Naive thymus-derived CD8-positive, alpha-beta T cell (primary cell): ENCODE measurements around the gene MCHR1. TPM values are rescaled to one million over a fixed set of nuclear protein-coding genes. Genes with fewer than 3 reads are reported as not detected.
"Not testable (repeated sequence)": the region's sequence is repeated elsewhere in the genome, so short reads cannot be mapped to it uniquely, and the experiment has no call there.

Experiments used
- ATAC-seq, 2 donors: fragments of 150-1000 bp; cut with Tn5 transposase in 1 of 2; sonication (Bioruptor Pico), chemical (Tn5 transposase) in 1 of 2; 1 replicate in 1 of 2; 2 replicates in 1 of 2; pipeline ENCODE4 v1.10.0; 2021; ENCODE audit warnings: mild to moderate bottlenecking in 2 of 2, moderate library complexity in 2 of 2
- POLR2A ChIA-PET: fragments of 350-600 bp; sonication (Branson Sonifier 250); formaldehyde crosslinking; loops from one replicate; lab custom pipeline; 2021; ENCODE audit warnings: antibody characterized with exemption; lab: Charles Lee
- DNase-seq, 10 donors: peaks; one replicate each; pipeline versions ENCODE4 v3.0.0 to v3.0.0-alpha.2; 2020 to 2022
- H3K27ac Mint-ChIP-seq, 10 donors: one replicate each; pipeline ENCODE4 v1.8.0; 2020 to 2022; ENCODE audit warnings: mild to moderate bottlenecking in 10 of 10, mixed read lengths in 10 of 10, moderate library complexity in 4 of 10, inconsistent platforms in 1 of 10
- H3K27me3 Mint-ChIP-seq, 5 donors: one replicate each; pipeline ENCODE4 v1.8.0; 2021 to 2022; ENCODE audit warnings: mixed read lengths in 5 of 5
- H3K36me3 Mint-ChIP-seq, 3 donors: one replicate each; pipeline ENCODE4 v1.8.0; 2020 to 2022; ENCODE audit warnings: mixed read lengths in 3 of 3, mild to moderate bottlenecking in 2 of 3, inconsistent platforms in 1 of 3
- H3K4me1 Mint-ChIP-seq, 4 donors: one replicate each; pipeline ENCODE4 v1.8.0; 2021 to 2022; ENCODE audit warnings: mixed read lengths in 4 of 4
- H3K4me3 Mint-ChIP-seq, 10 donors: one replicate each; pipeline ENCODE4 v1.8.0; 2020 to 2022; ENCODE audit warnings: mild to moderate bottlenecking in 10 of 10, mixed read lengths in 10 of 10, moderate library complexity in 6 of 10, inconsistent platforms in 1 of 10
- H3K9me3 Mint-ChIP-seq, 9 donors: one replicate each; pipeline ENCODE4 v1.8.0; 2020 to 2022; ENCODE audit warnings: mixed read lengths in 9 of 9, mild to moderate bottlenecking in 3 of 9, inconsistent platforms in 1 of 9, moderate library complexity in 1 of 9
- polyA plus RNA-seq, 3 donors: library from polyadenylated mRNA; unstranded; fragments of 300-500 nt; fragmentation: Illumina TruSeq; gene quantifications; one replicate each; pipeline ENCODE4 v1.2.3, GENCODE V29; 2021
- total RNA-seq, 8 experiments: library from RNA in 2 of 8; stranded (reverse) in 2 of 8; gene quantifications; one replicate each; pipeline ENCODE4 v1.2.3 and lab custom pipeline; 2021 to 2026

The MCHR1 gene
- total and polyA plus RNA-seq, 5 experiments from 2014 or later: 0.16 TPM; not detected in 4

- Mint-ChIP-seq H3K9me3 (no peaks in the 10 kb centered on the region), H3K27me3 (no peaks in the 10 kb centered on the region), H3K36me3 (no peaks in the 10 kb centered on the region), H3K4me1 (peaks cover 0 to 6% (median 0%) of the 10 kb centered on the region in 4 donors), H3K4me3 (no peak overlapping the region), H3K27ac (no peak overlapping the region)
- POLR2A ChIA-PET: no interaction called here
- no peak for DNase-seq
- no peak for ATAC-seq
Measured at GRCh38 chr22:40661671-40662070, 17.6 kb upstream of the MCHR1 start.

GRCh38 chr22:40665312-40665711 lies 14.0 kb upstream of the MCHR1 start:
- H3K4me3 Mint-ChIP-seq: no peak overlapping the region
- peaks cover 4 to 15% (median 9%) of the 10 kb centered on the region in 4 donors for H3K4me1 Mint-ChIP-seq
- POLR2A ChIA-PET: no interaction called here
- DNase-seq: no peak
- H3K27ac Mint-ChIP-seq: peak overlapping the region in 1 of 10 donors; percentile 21
- no peak for ATAC-seq
- H3K27me3 Mint-ChIP-seq: peaks cover 0 to 3% (median 0%) of the 10 kb centered on the region in 5 donors
- H3K36me3 Mint-ChIP-seq: no peaks in the 10 kb centered on the region
- no peaks in the 10 kb centered on the region for H3K9me3 Mint-ChIP-seq

GRCh38 chr22:40666151-40666848 lies 13.0 kb upstream of the MCHR1 start:
- POLR2A ChIA-PET: interaction anchor here (0.7 kb wide), 1 partner anchor 786 kb away, joined by 3 read pairs; no protein-coding TSS in a partner anchor
- no peaks in the 10 kb centered on the region for H3K36me3 Mint-ChIP-seq
- H3K9me3 Mint-ChIP-seq: no peaks in the 10 kb centered on the region
- no peak for ATAC-seq
- no peak overlapping the region for H3K27ac Mint-ChIP-seq
- no peak overlapping the region for H3K4me3 Mint-ChIP-seq
- peaks cover 4 to 15% (median 6%) of the 10 kb centered on the region in 4 donors for H3K4me1 Mint-ChIP-seq
- DNase-seq: no peak
- H3K27me3 Mint-ChIP-seq: peaks cover 0 to 3% (median 0%) of the 10 kb centered on the region in 5 donors

GRCh38 chr22:40668611-40669411 lies 10.5 kb upstream of the MCHR1 start:
- ATAC-seq: no peak
- DNase-seq: no peak
- POLR2A ChIA-PET: interaction anchor here (1.0 kb wide), 1 partner anchor 9 kb away, joined by 5 read pairs; no protein-coding TSS in a partner anchor
- H3K4me3 Mint-ChIP-seq: no peak overlapping the region
- peak overlapping the region in 2 of 10 donors; percentile 38 to 53 for H3K27ac Mint-ChIP-seq
- no peaks in the 10 kb centered on the region for H3K9me3 Mint-ChIP-seq
- H3K36me3 Mint-ChIP-seq: no peaks in the 10 kb centered on the region
- peaks cover 4 to 15% (median 6%) of the 10 kb centered on the region in 4 donors for H3K4me1 Mint-ChIP-seq
- peaks cover 0 to 3% (median 0%) of the 10 kb centered on the region in 5 donors for H3K27me3 Mint-ChIP-seq

- Mint-ChIP-seq H3K27ac (peak overlapping the region in 2 of 10 donors; percentile 10 to 36), H3K27me3 (peaks cover 0 to 3% (median 0%) of the 10 kb centered on the region in 5 donors), H3K36me3 (no peaks in the 10 kb centered on the region), H3K4me3 (no peak overlapping the region), H3K9me3 (no peaks in the 10 kb centered on the region), H3K4me1 (peaks cover 4 to 15% (median 6%) of the 10 kb centered on the region in 4 donors)
- POLR2A ChIA-PET: interaction anchor here (1.0 kb wide), 1 partner anchor 10 kb away, joined by 5 read pairs; no protein-coding TSS in a partner anchor
- ATAC-seq: no peak
- no peak for DNase-seq
Measured at GRCh38 chr22:40670058-40670457, 9.2 kb upstream of the MCHR1 start.

- peaks cover 0 to 3% (median 1%) of the 10 kb centered on the region in 5 donors for H3K27me3 Mint-ChIP-seq
- POLR2A ChIA-PET: no interaction called here
- DNase-seq: no peak
- no peak for ATAC-seq
- no peak overlapping the region for H3K4me3 Mint-ChIP-seq
- H3K36me3 Mint-ChIP-seq: no peaks in the 10 kb centered on the region
- H3K9me3 Mint-ChIP-seq: no peaks in the 10 kb centered on the region
- H3K4me1 Mint-ChIP-seq: peaks cover 4 to 15% (median 6%) of the 10 kb centered on the region in 4 donors
- no peak overlapping the region for H3K27ac Mint-ChIP-seq
Measured at GRCh38 chr22:40671369-40671768, 7.9 kb upstream of the MCHR1 start.

- Mint-ChIP-seq H3K27me3 (peaks cover 0 to 3% (median 1%) of the 10 kb centered on the region in 5 donors), H3K9me3 (no peaks in the 10 kb centered on the region), H3K36me3 (no peaks in the 10 kb centered on the region), H3K4me3 (no peak overlapping the region), H3K4me1 (peaks cover 4 to 15% (median 6%) of the 10 kb centered on the region in 4 donors), H3K27ac (peak overlapping the region in 1 of 10 donors; percentile 14)
- DNase-seq (no peak), ATAC-seq (no peak)
- POLR2A ChIA-PET: no interaction called here
Measured at GRCh38 chr22:40671796-40672360, 7.4 kb upstream of the MCHR1 start.

GRCh38 chr22:40673017-40673416 lies 6.3 kb upstream of the MCHR1 start:
- no peak overlapping the region for H3K4me3 Mint-ChIP-seq
- no peak for DNase-seq
- H3K27ac Mint-ChIP-seq: no peak overlapping the region
- POLR2A ChIA-PET: no interaction called here
- no peaks in the 10 kb centered on the region for H3K9me3 Mint-ChIP-seq
- peaks cover 0 to 1% (median under 1%) of the 10 kb centered on the region in 5 donors for H3K27me3 Mint-ChIP-seq
- no peaks in the 10 kb centered on the region for H3K36me3 Mint-ChIP-seq
- H3K4me1 Mint-ChIP-seq: peaks cover 3 to 15% (median 5%) of the 10 kb centered on the region in 4 donors
- ATAC-seq: no peak

GRCh38 chr22:40674274-40674673 lies 5.0 kb upstream of the MCHR1 start:
- peaks cover 0 to 11% (median under 1%) of the 10 kb centered on the region in 4 donors for H3K4me1 Mint-ChIP-seq
- ATAC-seq (no peak), DNase-seq (no peak)
- H3K36me3 Mint-ChIP-seq: no peaks in the 10 kb centered on the region
- POLR2A ChIA-PET: interaction anchor here (0.6 kb wide), 1 partner anchor 303 kb away, joined by 3 read pairs; no protein-coding TSS in a partner anchor
- no peak overlapping the region for H3K4me3 Mint-ChIP-seq
- no peaks in the 10 kb centered on the region for H3K9me3 Mint-ChIP-seq
- no peak overlapping the region for H3K27ac Mint-ChIP-seq
- H3K27me3 Mint-ChIP-seq: peaks cover 0 to 9% (median 3%) of the 10 kb centered on the region in 5 donors

GRCh38 chr22:40676166-40676565 lies 3.1 kb upstream of the MCHR1 start:
- H3K9me3 Mint-ChIP-seq, H3K4me3 Mint-ChIP-seq: not testable (repeated sequence)
- peak overlapping the region in 1 of 10 donors; percentile 32 for H3K27ac Mint-ChIP-seq

GRCh38 chr22:40676644-40677043 lies 2.6 kb upstream of the MCHR1 start:
- DNase-seq (no peak), ATAC-seq (no peak)
- POLR2A ChIA-PET: interaction anchor here (0.6 to 0.7 kb wide), 3 partner anchors 99 to 714 kb away, joined by 3 read pairs; no protein-coding TSS in a partner anchor
- no peaks in the 10 kb centered on the region for H3K9me3 Mint-ChIP-seq
- H3K27me3 Mint-ChIP-seq: peaks cover 0 to 25% (median 11%) of the 10 kb centered on the region in 5 donors
- peaks cover under 1 to 9% (median 3%) of the 10 kb centered on the region in 4 donors for H3K4me1 Mint-ChIP-seq
- H3K27ac Mint-ChIP-seq: no peak overlapping the region
- no peak overlapping the region for H3K4me3 Mint-ChIP-seq
- H3K36me3 Mint-ChIP-seq: no peaks in the 10 kb centered on the region

More at GRCh38 chr22:40676166-40676565, 3.1 kb upstream of the MCHR1 start:
- POLR2A ChIA-PET: interaction anchor here (0.6 to 0.7 kb wide), 2 partner anchors 221 to 713 kb away, joined by 3 read pairs; no protein-coding TSS in a partner anchor
- not testable (repeated sequence) for H3K4me1 Mint-ChIP-seq, ATAC-seq, DNase-seq, H3K36me3 Mint-ChIP-seq
- H3K27me3 Mint-ChIP-seq: peaks cover 0 to 24% (median 11%) of the 10 kb centered on the region in 5 donors
